Natural killer cell (primary cell): ENCODE measurements around the gene PIM3. TPM values are rescaled to one million over a fixed set of nuclear protein-coding genes. Genes with fewer than 3 reads are reported as not detected.

Experiments
- ATAC-seq, 3 donors: fragments of 150-1000 bp in 2 of 3; fragments of 200-7000 bp in 1 of 3; cut with Tn5 transposase; 1 replicate in 1 of 3; 2 replicates in 2 of 3; pipeline ENCODE4 v1.10.0; 2021; ENCODE audit warnings: mild to moderate bottlenecking in 2 of 3, moderate library complexity in 2 of 3
- DNase-seq, 2 donors: peaks; one replicate each; pipeline versions ENCODE4 v3.0.0 to v3.0.0-alpha.2; 2013 to 2021; ENCODE audit warnings: mixed read lengths in 1 of 2
- H3K27ac ChIP-seq: one replicate; pipeline ENCODE4 v1.5.1; 2013; ENCODE audit warnings: mild to moderate bottlenecking, low read length
- H3K27me3 ChIP-seq: one replicate; pipeline ENCODE4 v1.6.1; 2013; ENCODE audit warnings: low read length; ENCODE audit not compliant: control insufficient read depth, insufficient read depth
- H3K36me3 ChIP-seq: one replicate; pipeline ENCODE4 v1.6.1; 2013; ENCODE audit warnings: low read length; ENCODE audit not compliant: control insufficient read depth, insufficient read depth
- H3K4me1 ChIP-seq: one replicate; pipeline ENCODE4 v1.6.1; 2013; ENCODE audit warnings: low read length; ENCODE audit not compliant: control insufficient read depth, insufficient read depth
- H3K4me3 ChIP-seq: one replicate; pipeline ENCODE4 v1.5.1; 2013; ENCODE audit warnings: low read length
- H3K9me3 ChIP-seq: one replicate; pipeline ENCODE4 v1.6.1; 2013; ENCODE audit warnings: low read length; ENCODE audit not compliant: control insufficient read depth, insufficient read depth
- H3K27ac Mint-ChIP-seq, 2 donors: one replicate each; pipeline ENCODE4 v1.8.0; 2022; ENCODE audit warnings: mild to moderate bottlenecking in 2 of 2, mixed read lengths in 2 of 2, moderate library complexity in 1 of 2
- H3K27me3 Mint-ChIP-seq, 2 donors: one replicate each; pipeline ENCODE4 v1.8.0; 2022; ENCODE audit warnings: low read depth in 2 of 2, mixed read lengths in 2 of 2
- H3K36me3 Mint-ChIP-seq: one replicate; pipeline ENCODE4 v1.8.0; 2022; ENCODE audit warnings: mixed read lengths
- H3K4me1 Mint-ChIP-seq, 2 donors: one replicate each; pipeline ENCODE4 v1.8.0; 2022; ENCODE audit warnings: mixed read lengths in 2 of 2
- H3K4me3 Mint-ChIP-seq: one replicate; pipeline ENCODE4 v1.8.0; 2022; ENCODE audit warnings: mild to moderate bottlenecking, moderate library complexity, mixed read lengths
- H3K9me3 Mint-ChIP-seq, 2 donors: one replicate each; pipeline ENCODE4 v1.8.0; 2022; ENCODE audit warnings: mixed read lengths in 2 of 2
- WGBS: methylation state at CpG from one replicate; pipeline ENCODE4 v1.1.7; 2013; ENCODE audit warnings: missing lambda C conversion rate; ENCODE audit not compliant: insufficient coverage; 5-methylcytosine and 5-hydroxymethylcytosine counted together
- intact Hi-C: fragments of 100-400 bp; cut with micrococcal nuclease; formaldehyde crosslinking; loops from one replicate; pipeline ENCODE4 v1.14.2; 2022
- total RNA-seq, 4 donors: library from RNA; stranded (reverse); fragments of 120-200 nt in 1 of 4; gene quantifications; one replicate each; pipeline versions ENCODE4 v1.2.3 to v1.2.4, GENCODE V29; 2013 to 2022
- TF ChIP-seq, protein P1 (sequence below): fragments of 200-600 bp; IDR thresholded peaks from one replicate; pipeline ENCODE4 v1.8.0; 2022; ENCODE audit warnings: antibody characterized with exemption

Gene PIM3
- total RNA-seq, 3 donors from 2014 or later (not counting 1 experiment from before 2014, with no cell fraction given): 107 to 130 (median 129) TPM

DNA sequence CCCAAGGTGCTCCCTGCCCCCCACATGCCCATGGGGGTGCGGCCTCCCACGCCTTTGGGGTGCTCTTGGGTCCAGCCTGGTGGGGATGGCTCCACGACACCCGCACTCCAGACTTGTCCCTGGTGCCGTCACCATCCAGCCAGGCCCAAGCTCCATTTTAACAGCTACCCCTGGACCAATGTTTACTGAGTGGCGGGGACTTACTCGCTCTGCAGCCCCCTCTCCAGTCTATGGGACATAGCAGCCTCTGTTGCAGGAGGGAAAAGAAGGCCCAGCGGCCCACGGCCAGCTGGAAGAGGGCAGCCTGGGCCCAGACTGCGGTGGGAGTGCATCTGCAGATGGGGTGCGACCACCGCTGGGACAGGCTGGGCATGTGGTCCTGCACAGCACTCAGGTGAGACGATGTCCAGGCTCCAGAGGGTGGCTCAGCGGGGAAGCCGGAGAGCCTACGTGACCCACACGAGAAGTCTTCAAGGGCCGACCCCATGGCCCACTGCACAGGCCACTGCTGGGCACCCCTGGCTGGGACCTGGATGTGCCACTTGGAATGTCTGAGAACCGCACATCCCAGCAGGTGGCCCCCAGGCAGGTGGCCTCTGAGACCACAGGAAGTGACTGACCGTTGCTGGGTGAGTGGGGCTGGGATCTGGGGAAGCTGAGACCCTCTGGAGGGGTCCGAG lies 33.9 kb downstream of the PIM3 start:
- Histone ChIP-seq H3K4me1 (peaks cover 15% of the 10 kb centered on the region), H3K27me3 (no peaks in the 10 kb centered on the region), H3K9me3 (no peaks in the 10 kb centered on the region), H3K27ac (no peak overlapping the region), H3K4me3 (no peak overlapping the region), H3K36me3 (no peaks in the 10 kb centered on the region)
- H3K27ac Mint-ChIP-seq: no peak overlapping the region
- DNase-seq (no peak), ATAC-seq (no peak)
- TF ChIP-seq, protein P1, sequence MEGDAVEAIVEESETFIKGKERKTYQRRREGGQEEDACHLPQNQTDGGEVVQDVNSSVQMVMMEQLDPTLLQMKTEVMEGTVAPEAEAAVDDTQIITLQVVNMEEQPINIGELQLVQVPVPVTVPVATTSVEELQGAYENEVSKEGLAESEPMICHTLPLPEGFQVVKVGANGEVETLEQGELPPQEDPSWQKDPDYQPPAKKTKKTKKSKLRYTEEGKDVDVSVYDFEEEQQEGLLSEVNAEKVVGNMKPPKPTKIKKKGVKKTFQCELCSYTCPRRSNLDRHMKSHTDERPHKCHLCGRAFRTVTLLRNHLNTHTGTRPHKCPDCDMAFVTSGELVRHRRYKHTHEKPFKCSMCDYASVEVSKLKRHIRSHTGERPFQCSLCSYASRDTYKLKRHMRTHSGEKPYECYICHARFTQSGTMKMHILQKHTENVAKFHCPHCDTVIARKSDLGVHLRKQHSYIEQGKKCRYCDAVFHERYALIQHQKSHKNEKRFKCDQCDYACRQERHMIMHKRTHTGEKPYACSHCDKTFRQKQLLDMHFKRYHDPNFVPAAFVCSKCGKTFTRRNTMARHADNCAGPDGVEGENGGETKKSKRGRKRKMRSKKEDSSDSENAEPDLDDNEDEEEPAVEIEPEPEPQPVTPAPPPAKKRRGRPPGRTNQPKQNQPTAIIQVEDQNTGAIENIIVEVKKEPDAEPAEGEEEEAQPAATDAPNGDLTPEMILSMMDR: no peak
- H3K4me3 Mint-ChIP-seq: no peak overlapping the region
- peaks cover 5 to 11% of the 10 kb centered on the region in 2 donors for H3K4me1 Mint-ChIP-seq
- H3K27me3 Mint-ChIP-seq: peaks cover under 1 to 13% of the 10 kb centered on the region in 2 donors
- intact Hi-C loops: no loop called here
- peaks cover 0 to 5% of the 10 kb centered on the region in 2 donors for H3K9me3 Mint-ChIP-seq
- no peaks in the 10 kb centered on the region for H3K36me3 Mint-ChIP-seq
- WGBS: 90% methylated on average over 21 of the region's 21 CpGs

DNA sequence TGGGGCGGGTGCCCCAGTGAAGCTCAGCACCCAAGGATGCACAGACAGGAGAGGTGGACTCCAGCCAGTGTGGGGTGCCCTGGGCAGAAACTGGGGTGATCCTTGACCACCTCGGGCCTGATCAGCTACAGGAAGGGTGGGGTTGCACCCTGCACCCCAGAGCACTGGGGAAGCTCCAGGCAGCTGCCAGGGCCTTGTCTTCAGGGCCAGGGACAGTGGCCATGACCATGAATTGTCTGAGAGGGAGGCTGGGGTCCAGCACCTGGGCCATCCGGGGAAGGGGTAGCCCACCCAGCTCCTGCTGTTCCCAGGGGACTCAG lies 34.4 kb downstream of the PIM3 start:
- TF ChIP-seq, protein P1: no peak
- H3K4me3 Mint-ChIP-seq: no peak overlapping the region
- intact Hi-C loops: no loop called here

DNA sequence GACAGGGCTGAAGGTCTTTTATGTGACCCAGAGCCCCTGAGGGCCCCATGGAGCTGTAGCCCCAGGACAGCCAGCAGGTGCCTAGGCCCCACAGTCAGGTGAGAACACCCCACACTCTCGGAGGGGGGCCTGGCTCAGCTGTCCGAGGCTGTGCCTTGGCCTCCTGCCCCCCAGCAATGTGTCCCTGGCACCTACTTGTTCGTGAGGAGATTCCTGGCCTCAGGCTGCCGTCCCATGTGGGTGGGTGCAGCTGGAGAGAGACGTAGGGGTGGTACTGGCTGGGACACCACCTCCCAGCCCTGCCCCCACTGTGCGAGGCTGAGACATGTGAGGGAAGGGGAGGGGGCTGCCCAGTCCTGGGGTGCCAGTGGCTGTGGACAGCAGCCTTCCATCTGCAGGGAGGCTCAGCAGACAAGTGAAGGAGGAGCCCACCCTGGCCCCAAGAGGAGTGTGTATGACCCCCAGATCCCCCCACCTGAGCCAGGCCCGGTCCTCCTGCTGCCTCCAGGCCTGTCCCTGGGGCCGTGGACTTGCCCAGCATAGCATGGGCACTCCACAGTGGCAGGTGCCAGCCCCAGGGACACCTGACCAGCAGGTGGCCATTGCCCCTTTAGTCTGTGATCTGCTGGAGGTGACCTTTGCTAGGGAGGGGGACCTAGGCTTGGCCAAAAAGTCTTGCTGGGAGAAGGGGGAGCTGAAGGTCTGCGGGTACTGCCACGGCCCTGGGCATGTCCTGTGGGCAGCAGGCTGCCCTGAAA lies 35.0 kb downstream of the PIM3 start:
- Mint-ChIP-seq H3K4me1 (peaks cover 5 to 11% of the 10 kb centered on the region in 2 donors), H3K36me3 (no peaks in the 10 kb centered on the region), H3K27ac (no peak overlapping the region), H3K9me3 (peaks cover 0 to 5% of the 10 kb centered on the region in 2 donors), H3K27me3 (peaks cover 0 to 13% of the 10 kb centered on the region in 2 donors), H3K4me3 (no peak overlapping the region)
- Histone ChIP-seq H3K27me3 (peaks cover 9% of the 10 kb centered on the region), H3K4me1 (peaks cover 22% of the 10 kb centered on the region), H3K36me3 (no peaks in the 10 kb centered on the region), H3K4me3 (no peak overlapping the region), H3K9me3 (no peaks in the 10 kb centered on the region), H3K27ac (no peak overlapping the region)
- WGBS: 87% methylated on average over 10 of the region's 10 CpGs
- intact Hi-C loops: no loop called here
- no peak for DNase-seq
- no peak for ATAC-seq
- TF ChIP-seq, protein P1: no peak

More for the DNA sequence above, 34.4 kb downstream of the PIM3 start:
- Mint-ChIP-seq H3K27ac (no peak overlapping the region), H3K9me3 (peaks cover 0 to 5% of the 10 kb centered on the region in 2 donors), H3K36me3 (no peaks in the 10 kb centered on the region), H3K27me3 (peaks cover 0 to 13% of the 10 kb centered on the region in 2 donors), H3K4me1 (peaks cover 5 to 11% of the 10 kb centered on the region in 2 donors)
- Histone ChIP-seq H3K4me1 (peaks cover 19% of the 10 kb centered on the region), H3K4me3 (no peak overlapping the region), H3K36me3 (no peaks in the 10 kb centered on the region), H3K27ac (no peak overlapping the region), H3K9me3 (no peaks in the 10 kb centered on the region), H3K27me3 (peaks cover 4% of the 10 kb centered on the region)
- DNase-seq: no peak
- ATAC-seq: no peak
- WGBS: 61% methylated on average over 3 of the region's 3 CpGs
